HepG2 (cell line): ENCODE results near the gene DPT. TPM values are rescaled to one million over a fixed set of nuclear protein-coding genes. Genes with fewer than 3 reads are reported as not detected.
A peak's percentile ranks its signal among the peaks of the same experiment; 100 is the strongest.

ENCODE experiments used
- AHDC1 ChIP-seq: sonication (generic); formaldehyde crosslinking; IDR thresholded peaks from 2 replicates; pipeline ENCODE4 v1.5.1; 2020; ENCODE audit warnings: mild to moderate bottlenecking, missing genetic modification reagents, borderline replicate concordance
- BCL3 ChIP-seq: sonication (generic); formaldehyde crosslinking; IDR thresholded peaks from 2 replicates; pipeline ENCODE4 v1.5.1; 2020; ENCODE audit warnings: mild to moderate bottlenecking, missing genetic modification reagents, moderate library complexity
- FOXK1 ChIP-seq: sonication (generic); formaldehyde crosslinking; IDR thresholded peaks from 2 replicates; pipeline ENCODE4 v1.4.0; 2020; ENCODE audit warnings: low read depth, missing genetic modification reagents, borderline replicate concordance
- GABPA ChIP-seq, 2 experiments: IDR thresholded peaks; 2 replicates each; pipeline ENCODE4 v1.6.1; 2011 to 2016; ENCODE audit warnings: low read depth in 2 of 2, low read length in 1 of 2, missing biosample characterization in 1 of 2, missing genetic modification characterization in 1 of 2
- MTERF4 ChIP-seq: sonication (generic); formaldehyde crosslinking; IDR thresholded peaks from 2 replicates; pipeline ENCODE4 v1.8.0; 2023; ENCODE audit warnings: mild to moderate bottlenecking, missing genetic modification reagents
- NFE2L2 ChIP-seq: fragments of 150-350 bp; IDR thresholded peaks from 2 replicates; pipeline ENCODE4 v1.6.1; 2014; ENCODE audit warnings: low read length
- POLR2A ChIP-seq, 2 experiments: IDR thresholded peaks; 2 replicates each; pipeline ENCODE4 v1.6.1; 2011; ENCODE audit warnings: low read depth in 2 of 2, low read length in 2 of 2, mild to moderate bottlenecking in 1 of 2, moderate library complexity in 1 of 2; ENCODE audit not compliant: insufficient read depth in 1 of 2
- RARA ChIP-seq: IDR thresholded peaks from 2 replicates; pipeline ENCODE4 v1.6.1; 2016; ENCODE audit warnings: missing genetic modification reagents, missing compliant biosample characterization
- TCF7 ChIP-seq: sonication (generic); IDR thresholded peaks from 2 replicates; pipeline ENCODE4 v1.6.1; 2016; ENCODE audit warnings: antibody characterized with exemption, low read depth
- YY1 ChIP-seq: IDR thresholded peaks from 2 replicates; pipeline ENCODE4 v1.6.1; 2011; ENCODE audit warnings: low read length, low read depth, moderate library complexity, mild to moderate bottlenecking; ENCODE audit not compliant: insufficient read depth, insufficient replicate concordance
- ZBTB20 ChIP-seq: sonication (generic); formaldehyde crosslinking; IDR thresholded peaks from 2 replicates; pipeline ENCODE4 v1.8.1; 2023; ENCODE audit warnings: missing genetic modification reagents, low read depth, mild to moderate bottlenecking, borderline replicate concordance
- ZNF160 ChIP-seq: sonication (generic); formaldehyde crosslinking; IDR thresholded peaks from 2 replicates; pipeline ENCODE4 v1.8.0; 2022; ENCODE audit warnings: mild to moderate bottlenecking, inconsistent platforms, missing genetic modification reagents
- ZNF292 ChIP-seq: sonication (generic); formaldehyde crosslinking; IDR thresholded peaks from 2 replicates; pipeline ENCODE4 v1.8.1; 2022; ENCODE audit warnings: mild to moderate bottlenecking, low read depth, missing genetic modification reagents, borderline replicate concordance
- ZNF574 ChIP-seq: sonication (generic); formaldehyde crosslinking; IDR thresholded peaks from 2 replicates; pipeline ENCODE4 v1.4.0; 2020; ENCODE audit warnings: missing genetic modification reagents
- ZNF703 ChIP-seq: sonication (generic); formaldehyde crosslinking; IDR thresholded peaks from 2 replicates; pipeline ENCODE4 v1.5.1; 2020; ENCODE audit warnings: missing genetic modification reagents, mild to moderate bottlenecking, moderate library complexity, borderline replicate concordance
- ZNF740 ChIP-seq: sonication (generic); formaldehyde crosslinking; IDR thresholded peaks from 2 replicates; pipeline ENCODE4 v1.4.0; 2020; ENCODE audit warnings: missing genetic modification reagents
- ZSCAN12 ChIP-seq: sonication (generic); formaldehyde crosslinking; IDR thresholded peaks from 2 replicates; pipeline ENCODE4 v1.9.0; 2021; ENCODE audit warnings: mild to moderate bottlenecking, missing genetic modification reagents
- polyA plus RNA-seq, 8 experiments: library from polyadenylated mRNA; depleted of rRNA in 3 of 8; stranded (reverse) in 7 of 8; unstranded in 1 of 8; fragments of >200 nt; fragmentation: Illumina TruSeq in 4 of 8; extraction: Trizol in 4 of 8; gene quantifications; 2 replicates each; pipeline versions ENCODE4 v1.2.1 to v1.2.3, GENCODE V29; 2011 to 2016; ENCODE audit warnings: low read depth in 4 of 8, missing spikeins in 1 of 8, mixed read lengths in 1 of 8; ENCODE audit not compliant: insufficient read depth in 1 of 8
- total RNA-seq, 5 experiments: library from RNA; depleted of rRNA; stranded (reverse); fragments of >200 nt; fragmentation: Illumina TruSeq; extraction: Trizol; gene quantifications; 2 replicates each; pipeline ENCODE4 v1.2.3, GENCODE V29; 2016; ENCODE audit warnings: low read depth in 1 of 5

The DPT gene
- total and polyA plus RNA-seq, 2 of the 13 experiments (the other 11 are each of a cell fraction or from before 2014, with no cell fraction given), result 0.04 TPM; not detected in 1

GRCh38 chr1:168689327-168689657 is 39.7 kb downstream of the DPT start (continued):
- TF ChIP-seq ZNF160 (no peak), RARA (peak; percentile 77), MTERF4 (CRISPR knock-in tag) (no peak), ZSCAN12 (CRISPR knock-in tag) (no peak), FOXK1 (CRISPR knock-in tag) (peak; percentile 73; the same call in 1 of the 2 replicates), BCL3 (no peak), YY1 (peak; percentile 16), ZNF574 (0 out of 2 replicates have a peak, but pooled peaks have one; percentile 17), TCF7 (peak; percentile 50), AHDC1 (CRISPR knock-in tag) (peak; percentile 92), ZNF740 (CRISPR knock-in tag) (no peak), ZNF703 (CRISPR knock-in tag) (no peak), GABPA (IDR thresholded peaks at IDR 0.05; ENCODE audit: low read depth, low read length) (no peak), GABPA (CRISPR knock-in tag; IDR thresholded peaks at IDR 0.05; ENCODE audit: low read depth) (0 out of 2 replicates have a peak, but pooled peaks have one; percentile 25), ZBTB20 (CRISPR knock-in tag) (0 out of 2 replicates have a peak, but pooled peaks have one; percentile 41), POLR2A (IDR thresholded peaks at IDR 0.05; ENCODE audit: insufficient read depth in 1 of 2, low read depth in 2 of 2, low read length in 2 of 2) (peak in 1 of 2 experiments; percentile 22; a peak in 1 of 4 replicates), NFE2L2 (0 out of 2 replicates have a peak, but pooled peaks have one; percentile 8), ZNF292 (CRISPR knock-in tag) (peak; percentile 63; the same call in 1 of the 2 replicates)
